Ovary (tissue), 9 donors: ENCODE data around the gene CACNA1D. TPM values are rescaled to one million over a fixed set of nuclear protein-coding genes. Genes with fewer than 3 reads are reported as not detected.

ENCODE experiments used
- DNase-seq, 5 donors: peaks; one replicate each; pipeline ENCODE4 v3.0.0-alpha.2; 2019 to 2020
- H3K27ac ChIP-seq, 2 donors: fragments of 200-600 bp; one replicate each; pipeline versions ENCODE4 v1.5.1 to v1.8.0; 2019 to 2022
- H3K27me3 ChIP-seq: fragments of 200-600 bp; one replicate; pipeline ENCODE4 v1.8.0; 2022
- H3K36me3 ChIP-seq: fragments of 200-600 bp; sonication (generic); one replicate; pipeline ENCODE4 v1.5.1; 2019
- H3K4me1 ChIP-seq: one replicate; pipeline ENCODE4 v1.8.1; 2013; ENCODE audit warnings: mild to moderate bottlenecking, moderate library complexity; ENCODE audit not compliant: insufficient read depth
- H3K4me3 ChIP-seq: fragments of 200-600 bp; sonication (generic); one replicate; pipeline ENCODE4 v1.5.1; 2017
- H3K9me3 ChIP-seq, 2 donors: fragments of 200-600 bp in 1 of 2; sonication (generic) in 1 of 2; one replicate each; pipeline versions ENCODE4 v1.5.1 to v1.8.1; 2013 to 2019; ENCODE audit warnings: mild to moderate bottlenecking in 1 of 2, moderate library complexity in 1 of 2
- CTCF ChIP-seq, 3 donors: fragments of 450-650 bp in 2 of 3; fragments of 200-600 bp in 1 of 3; IDR thresholded peaks; one replicate each; pipeline versions ENCODE4 v1.5.1 to v1.8.0; 2016 to 2022; ENCODE audit warnings: antibody characterized with exemption in 3 of 3, mild to moderate bottlenecking in 1 of 3
- EP300 ChIP-seq: sonication (generic); formaldehyde crosslinking; IDR thresholded peaks from one replicate; pipeline ENCODE4 v1.6.1; 2017; ENCODE audit warnings: antibody characterized with exemption
- POLR2A ChIP-seq: fragments of 450-650 bp; IDR thresholded peaks from one replicate; pipeline ENCODE4 v1.6.1; 2017; ENCODE audit warnings: antibody characterized with exemption, mild to moderate bottlenecking, moderate library complexity
- WGBS, 3 donors: extraction: QIAGEN DNeasy Blood & Tissue Kit in 1 of 3; methylation state at CpG; one replicate each; pipeline versions ENCODE4 v1.1.5 to v1.1.7; 2013 to 2017; 5-methylcytosine and 5-hydroxymethylcytosine counted together
- intact Hi-C, 4 donors: fragments of 100-400 bp; cut with DNase I; formaldehyde crosslinking; loops; one replicate each; pipeline versions ENCODE4 v1.11.0 to v1.15.1; 2022 to 2023
- polyA plus RNA-seq, 2 donors: library from polyadenylated mRNA; stranded (reverse); fragments of 200-250 nt in 1 of 2; fragments of 350-450 nt in 1 of 2; fragmentation: Illumina TruSeq in 1 of 2; extraction: RNeasy Lipid Tissue Mini Kit (QIAGEN cat#74804) in 1 of 2; gene quantifications; one replicate each; pipeline ENCODE4 v1.2.3, GENCODE V29; 2013 to 2014
- total RNA-seq, 7 donors: library from RNA; depleted of rRNA in 2 of 7; stranded (reverse); fragments of >200 nt in 2 of 7; fragmentation: NEBNext Ultra II Directional in 3 of 7; extraction: Animal tissue kit (Norgen Biotek cat#: 25700) in 3 of 7; gene quantifications; one replicate each; pipeline versions ENCODE4 v1.1.0 to v1.2.4, GENCODE V29; 2016 to 2023
- donor health status: DM: no; HTN: no; CAD: no; lungs with moderate emphysema.
- donor health status: DM: no; HTN: no; CAD: no.
- donor health status: Bipolar disorder and iron deficiency.
- donor health status: DM: yes; HTN: yes; CAD: no.
- donor health status: DM: no; HTN: no; CAD: no.
- donor health status: DM: yes; HTN: yes; CAD: no.

CACNA1D gene
- total and polyA plus RNA-seq, 9 donors, result 0.23 to 9.3 (median 5.1) TPM

GRCh38 chr3:53486961-53487654 lies 7.3 kb upstream of the CACNA1D start:
- no peaks in the 10 kb centered on the region for H3K9me3 ChIP-seq

GRCh38 chr3:53489386-53489785 lies 5.0 kb upstream of the CACNA1D start:
- no peak for DNase-seq
- intact Hi-C loops, result no loop called here
- no peak overlapping the region for H3K4me3 ChIP-seq
- H3K27ac ChIP-seq, result no peak overlapping the region
- no peaks in the 10 kb centered on the region for H3K4me1 ChIP-seq
- no peaks in the 10 kb centered on the region for H3K36me3 ChIP-seq
- 92 to 97% (median 95%) methylated on average over 2 of the region's 2 CpGs for WGBS, 3 donors
- no peaks in the 10 kb centered on the region for H3K9me3 ChIP-seq
- TF ChIP-seq POLR2A (no peak), EP300 (no peak), CTCF (IDR thresholded peaks at IDR 0.05) (no peak)
- H3K27me3 ChIP-seq, result no peaks in the 10 kb centered on the region

More at GRCh38 chr3:53486961-53487654, 7.3 kb upstream of the CACNA1D start:
- intact Hi-C loops, result no loop called here
- WGBS, 3 donors, result 85 to 90% (median 88%) methylated on average over 6 of the region's 6 CpGs
- H3K4me1 ChIP-seq, result no peaks in the 10 kb centered on the region
- no peak for DNase-seq
- no peaks in the 10 kb centered on the region for H3K36me3 ChIP-seq
- H3K27me3 ChIP-seq, result no peaks in the 10 kb centered on the region
- TF ChIP-seq EP300, result no peak
- TF ChIP-seq CTCF (IDR thresholded peaks at IDR 0.05), result no peak
- no peak for TF ChIP-seq POLR2A
- no peak overlapping the region for H3K4me3 ChIP-seq
- H3K27ac ChIP-seq, result no peak overlapping the region

GRCh38 chr3:53489787-53490458 lies 4.5 kb upstream of the CACNA1D start:
- Histone ChIP-seq H3K36me3 (no peaks in the 10 kb centered on the region), H3K4me1 (peaks cover under 1% of the 10 kb centered on the region), H3K9me3 (no peaks in the 10 kb centered on the region), H3K4me3 (no peak overlapping the region), H3K27ac (no peak overlapping the region), H3K27me3 (no peaks in the 10 kb centered on the region)
- DNase-seq, result no peak
- WGBS, 3 donors, result 48 to 59% (median 50%) methylated on average over 7 of the region's 7 CpGs
- intact Hi-C loops, result no loop called here
- TF ChIP-seq EP300 (no peak), POLR2A (no peak), CTCF (IDR thresholded peaks at IDR 0.05) (no peak)

- intact Hi-C loops, result no loop called here
- TF ChIP-seq CTCF (IDR thresholded peaks at IDR 0.05) (no peak), POLR2A (no peak), EP300 (no peak)
- H3K36me3 ChIP-seq, result no peaks in the 10 kb centered on the region
- no peak overlapping the region for H3K4me3 ChIP-seq
- H3K27ac ChIP-seq, result no peak overlapping the region
- no peaks in the 10 kb centered on the region for H3K27me3 ChIP-seq
- H3K9me3 ChIP-seq, result no peaks in the 10 kb centered on the region
- H3K4me1 ChIP-seq, result peaks cover 5% of the 10 kb centered on the region
- WGBS, 3 donors, result 41 to 55% (median 48%) methylated on average over 4 of the region's 4 CpGs
- DNase-seq, result no peak
Measured at GRCh38 chr3:53490459-53490968, 3.9 kb upstream of the CACNA1D start.
